SK-N-SH treated with all-trans-retinoic acid at 6 μM for 48 hours (cell line): ENCODE results near the gene DNASE2.

Experiments used
- ATAC-seq: fragments of 200-7000 bp; cut with Tn5 transposase; 3 replicates; pipeline ENCODE4 v1.9.1; 2020; ENCODE audit warnings: mild to moderate bottlenecking, moderate library complexity
- ARNTL ChIP-seq: fragments of 450-650 bp; formaldehyde crosslinking; IDR thresholded peaks from 2 replicates; pipeline ENCODE4 v1.5.0; 2020; ENCODE audit warnings: low read depth, mild to moderate bottlenecking, moderate library complexity, borderline replicate concordance
- CREB5 ChIP-seq: fragments of 250-450 bp; sonication (Bioruptor Pico); IDR thresholded peaks from 2 replicates; pipeline ENCODE4 v1.5.1; 2020; ENCODE audit warnings: low read depth, mild to moderate bottlenecking, moderate library complexity
- CSRNP3 ChIP-seq: fragments of 250-450 bp; sonication (Bioruptor Pico); IDR thresholded peaks from 2 replicates; pipeline ENCODE4 v1.5.1; 2021; ENCODE audit warnings: mild to moderate bottlenecking, moderate library complexity
- ESRRG ChIP-seq: fragments of 250-450 bp; sonication (Bioruptor Pico); IDR thresholded peaks from 2 replicates; pipeline ENCODE4 v1.6.1; 2021; ENCODE audit warnings: mild to moderate bottlenecking
- ISL1 ChIP-seq: fragments of 250-450 bp; sonication (Bioruptor Pico); IDR thresholded peaks from 2 replicates; pipeline ENCODE4 v2.1.2; 2022; ENCODE audit warnings: mild to moderate bottlenecking, moderate library complexity
- OSR1 ChIP-seq: fragments of 250-450 bp; sonication (Bioruptor Pico); IDR thresholded peaks from 2 replicates; pipeline ENCODE4 v1.8.0; 2022; ENCODE audit warnings: moderate library complexity, mild to moderate bottlenecking, inconsistent platforms
- PATZ1 ChIP-seq: fragments of 250-450 bp; sonication (Bioruptor Pico); IDR thresholded peaks from 2 replicates; pipeline ENCODE4 v1.8.0; 2020; ENCODE audit warnings: mild to moderate bottlenecking, moderate library complexity, borderline replicate concordance
- POU6F1 ChIP-seq: fragments of 250-450 bp; sonication (Bioruptor Pico); IDR thresholded peaks from 2 replicates; pipeline ENCODE4 v1.8.0; 2021; ENCODE audit warnings: low read depth, mild to moderate bottlenecking, moderate library complexity, borderline replicate concordance
- RARB ChIP-seq: fragments of 250-450 bp; sonication (Bioruptor Pico); IDR thresholded peaks from 2 replicates; pipeline ENCODE4 v1.8.0; 2021; ENCODE audit warnings: mild to moderate bottlenecking, moderate library complexity
- SNAI2 ChIP-seq: fragments of 250-450 bp; sonication (Bioruptor Pico); IDR thresholded peaks from 2 replicates; pipeline ENCODE4 v1.5.0; 2020; ENCODE audit warnings: mild to moderate bottlenecking, moderate library complexity
- TCF4 ChIP-seq: fragments of 250-450 bp; sonication (Bioruptor Pico); IDR thresholded peaks from 2 replicates; pipeline ENCODE4 v1.8.0; 2021; ENCODE audit warnings: mild to moderate bottlenecking, moderate library complexity, borderline replicate concordance
- TOX ChIP-seq: fragments of 250-450 bp; sonication (Bioruptor Pico); IDR thresholded peaks from 2 replicates; pipeline ENCODE4 v1.8.0; 2021; ENCODE audit warnings: mild to moderate bottlenecking, moderate library complexity, borderline replicate concordance
- TSHZ2 ChIP-seq: fragments of 250-450 bp; sonication (Bioruptor Pico); IDR thresholded peaks from 2 replicates; pipeline ENCODE4 v1.5.0; 2020; ENCODE audit warnings: mild to moderate bottlenecking, moderate library complexity
- ZC3H10 ChIP-seq: fragments of 250-450 bp; sonication (Bioruptor Pico); IDR thresholded peaks from 2 replicates; pipeline ENCODE4 v1.5.1; 2021; ENCODE audit warnings: mild to moderate bottlenecking, moderate library complexity
- ZFP3 ChIP-seq: fragments of 250-450 bp; sonication (Bioruptor Pico); IDR thresholded peaks from 2 replicates; pipeline ENCODE4 v1.5.0; 2020; ENCODE audit warnings: mild to moderate bottlenecking, moderate library complexity
- ZNF8 ChIP-seq: fragments of 450-650 bp; formaldehyde crosslinking; IDR thresholded peaks from 2 replicates; pipeline ENCODE4 v1.5.0; 2020; ENCODE audit warnings: mild to moderate bottlenecking, moderate library complexity

DNASE2 gene

GRCh38 chr19:12834566-12834943 lies 46.7 kb downstream of the DNASE2 start, which contains the start of gene RTBDN (continued):
- TF ChIP-seq ESRRG (no peak), ZFP3 (CRISPR knock-in tag) (no peak), TOX (CRISPR knock-in tag) (no peak), OSR1 (CRISPR knock-in tag) (no peak), SNAI2 (no peak), PATZ1 (no peak), ZNF8 (no peak)

GRCh38 chr19:12833738-12834565 lies 47.3 kb downstream of the DNASE2 start:
- 0 out of 3 replicates have a peak, but pooled peaks have one; percentile 6 for ATAC-seq

GRCh38 chr19:12833418-12833737 lies 47.9 kb downstream of the DNASE2 start:
- no peak for ATAC-seq
- no peak for TF ChIP-seq ZC3H10 (CRISPR knock-in tag)
- TF ChIP-seq CREB5 (CRISPR knock-in tag): no peak
- TF ChIP-seq ARNTL (CRISPR knock-in tag): no peak
- TF ChIP-seq ISL1: no peak
- no peak for TF ChIP-seq TCF4 (CRISPR knock-in tag)
- TF ChIP-seq, all 23 proteins: peak for 0

More at GRCh38 chr19:12833738-12834565, 47.3 kb downstream of the DNASE2 start:
- no peak for TF ChIP-seq CSRNP3
- TF ChIP-seq ZNF8: no peak
- TF ChIP-seq ZFP3 (CRISPR knock-in tag): no peak
- no peak for TF ChIP-seq ESRRG
- TF ChIP-seq RARB (CRISPR knock-in tag): no peak
- TF ChIP-seq POU6F1 (CRISPR knock-in tag): no peak
- no peak for TF ChIP-seq ZC3H10 (CRISPR knock-in tag)
- TF ChIP-seq PATZ1: no peak
- no peak for TF ChIP-seq OSR1 (CRISPR knock-in tag)
- no peak for TF ChIP-seq CREB5 (CRISPR knock-in tag)
- TF ChIP-seq ARNTL (CRISPR knock-in tag): no peak

- ATAC-seq: peak; percentile 85
- TF ChIP-seq TCF4 (CRISPR knock-in tag) (peak; percentile 32; the same call in 1 of the 2 replicates), TSHZ2 (CRISPR knock-in tag) (no peak)
- TF ChIP-seq, all 23 proteins: peak for 1
Measured at GRCh38 chr19:12828494-12828893, 52.8 kb downstream of the DNASE2 start.
